Gastrocnemius medialis (tissue), 4 donors: ENCODE results near the gene NTM. TPM values are rescaled to one million over a fixed set of nuclear protein-coding genes. Genes with fewer than 3 reads are reported as not detected.

Source experiments
- ATAC-seq, 2 donors: fragments of 150-250 bp; one replicate each; pipeline ENCODE4 v1.9.1; 2016
- DNase-seq, 2 donors: peaks; one replicate each; pipeline ENCODE4 v3.0.0-alpha.2; 2019
- H3K27ac ChIP-seq, 4 donors: fragments of 200-600 bp; sonication (generic); 1 replicate in 1 of 4; 2 replicates in 3 of 4; pipeline ENCODE4 v1.5.1; 2016 to 2018; ENCODE audit warnings: mild to moderate bottlenecking in 2 of 4, moderate library complexity in 1 of 4
- H3K27me3 ChIP-seq, 3 donors: fragments of 200-600 bp; sonication (generic) in 2 of 3; 1 replicate in 1 of 3; 2 replicates in 2 of 3; pipeline versions ENCODE4 v1.5.1 to v1.6.0; 2016 to 2019; ENCODE audit warnings: mild to moderate bottlenecking in 1 of 3, moderate library complexity in 1 of 3
- H3K36me3 ChIP-seq, 2 donors: fragments of 200-600 bp; sonication (generic) in 1 of 2; one replicate each; pipeline ENCODE4 v1.5.1; 2017 to 2018
- H3K4me1 ChIP-seq, 2 donors: fragments of 200-600 bp; sonication (generic) in 1 of 2; one replicate each; pipeline ENCODE4 v1.5.1; 2016 to 2017; ENCODE audit warnings: mild to moderate bottlenecking in 2 of 2
- H3K4me3 ChIP-seq, 4 donors: fragments of 200-600 bp; sonication (generic) in 3 of 4; 1 replicate in 1 of 4; 2 replicates in 3 of 4; pipeline ENCODE4 v1.5.1; 2016 to 2019; ENCODE audit warnings: mild to moderate bottlenecking in 2 of 4
- H3K9me3 ChIP-seq, 3 donors: fragments of 200-600 bp; sonication (generic) in 2 of 3; 1 replicate in 1 of 3; 2 replicates in 2 of 3; pipeline ENCODE4 v1.5.1; 2016 to 2019
- CTCF ChIP-seq, 5 experiments: fragments of 450-650 bp in 3 of 5; fragments of 200-600 bp in 2 of 5; sonication (generic) in 2 of 5; IDR thresholded peaks in 4 of 5; conservative IDR thresholded peaks in 1 of 5; 1 replicate in 4 of 5; 2 replicates in 1 of 5; pipeline ENCODE4 v1.5.1; 2016 to 2019; ENCODE audit warnings: antibody characterized with exemption in 5 of 5, mild to moderate bottlenecking in 3 of 5, moderate library complexity in 3 of 5
- POLR2A ChIP-seq, 2 donors: fragments of 450-650 bp; IDR thresholded peaks; one replicate each; pipeline ENCODE4 v1.6.1; 2017; ENCODE audit warnings: antibody characterized with exemption in 2 of 2, mild to moderate bottlenecking in 2 of 2, moderate library complexity in 2 of 2
- in situ Hi-C, 4 donors: fragments of 200-750 bp; cut with MboI; loops; one replicate each; pipeline versions ENCODE4 v1.15.0 to v1.8.0; 2017; ENCODE audit warnings: low sequenced_read_pairs in 4 of 4
- intact Hi-C: fragments of 100-400 bp; cut with DNase I; formaldehyde crosslinking; loops from one replicate; pipeline ENCODE4 v1.15.1; 2023; ENCODE audit warnings: low total_unique reads
- total RNA-seq, 4 donors: library from RNA; depleted of rRNA; stranded (reverse); fragments of >200 nt; gene quantifications; one replicate each; pipeline versions ENCODE4 v1.1.0 to v1.2.3, GENCODE V29; 2016

The NTM gene
- total RNA-seq, 4 donors from 2014 or later: 0.69 TPM; not detected in 3

DNA sequence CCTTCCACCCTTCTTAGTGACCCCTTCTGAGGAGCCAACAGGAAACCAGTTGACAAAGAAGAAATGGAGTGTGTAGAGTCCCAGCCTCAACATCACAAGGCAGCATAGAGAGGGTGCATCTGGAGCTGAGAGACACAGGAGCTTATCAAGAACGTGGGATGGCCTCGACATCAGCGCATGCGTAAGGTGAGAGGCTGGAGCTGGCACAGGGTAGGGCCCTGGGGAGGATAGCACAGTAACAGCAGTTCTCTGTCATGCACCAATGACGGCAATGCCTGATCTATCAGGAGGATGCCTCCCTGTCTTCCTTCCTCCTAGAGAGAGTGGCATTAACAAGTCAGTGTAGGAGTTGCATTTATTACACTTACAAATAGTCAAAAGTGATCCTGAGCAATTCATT lies 426.1 kb downstream of the NTM start:
- intact Hi-C loops (no loop called here), in situ Hi-C loops (no loop called here)
- Histone ChIP-seq H3K36me3 (no peaks in the 10 kb centered on the region), H3K27me3 (no peaks in the 10 kb centered on the region), H3K27ac (no peak overlapping the region), H3K9me3 (no peaks in the 10 kb centered on the region), H3K4me3 (no peak overlapping the region), H3K4me1 (no peaks in the 10 kb centered on the region)
- no peak for ATAC-seq
- no peak for DNase-seq
- TF ChIP-seq POLR2A (IDR thresholded peaks at IDR 0.05): no peak

- DNase-seq (no peak), ATAC-seq (no peak)
- TF ChIP-seq POLR2A (IDR thresholded peaks at IDR 0.05) (no peak), CTCF (IDR thresholded peaks at IDR 0.05 in 4 of 5, conservative IDR thresholded peaks at IDR 0.05 in 1 of 5) (no peak)
- Histone ChIP-seq H3K27ac (no peak overlapping the region), H3K36me3 (no peaks in the 10 kb centered on the region), H3K4me3 (no peak overlapping the region), H3K4me1 (no peaks in the 10 kb centered on the region), H3K27me3 (no peaks in the 10 kb centered on the region), H3K9me3 (no peaks in the 10 kb centered on the region)
- intact Hi-C loops: no loop called here
- in situ Hi-C loops: no loop called here
Measured at GRCh38 chr11:131800452-131800851, 430.0 kb downstream of the NTM start.

- no peak for TF ChIP-seq POLR2A (IDR thresholded peaks at IDR 0.05)
- TF ChIP-seq CTCF (IDR thresholded peaks at IDR 0.05 in 4 of 5, conservative IDR thresholded peaks at IDR 0.05 in 1 of 5): no peak
- in situ Hi-C loops: no loop called here
- H3K9me3 ChIP-seq: no peaks in the 10 kb centered on the region
Measured at GRCh38 chr11:131802440-131803115, 432.2 kb downstream of the NTM start.

GRCh38 chr11:131807876-131808275 lies 437.5 kb downstream of the NTM start:
- no peak overlapping the region for H3K27ac ChIP-seq
- no peaks in the 10 kb centered on the region for H3K4me1 ChIP-seq
- H3K27me3 ChIP-seq: no peaks in the 10 kb centered on the region
- TF ChIP-seq POLR2A (IDR thresholded peaks at IDR 0.05) (no peak), CTCF (IDR thresholded peaks at IDR 0.05 in 4 of 5, conservative IDR thresholded peaks at IDR 0.05 in 1 of 5) (no peak)
- ATAC-seq (no peak), DNase-seq (no peak)
- no peak overlapping the region for H3K4me3 ChIP-seq
- intact Hi-C loops (no loop called here), in situ Hi-C loops (no loop called here)
- H3K36me3 ChIP-seq: no peaks in the 10 kb centered on the region
- H3K9me3 ChIP-seq: no peaks in the 10 kb centered on the region

More at GRCh38 chr11:131802440-131803115, 432.2 kb downstream of the NTM start:
- intact Hi-C loops: no loop called here
- Histone ChIP-seq H3K4me3 (no peak overlapping the region), H3K27me3 (no peaks in the 10 kb centered on the region), H3K4me1 (no peaks in the 10 kb centered on the region), H3K36me3 (no peaks in the 10 kb centered on the region), H3K27ac (no peak overlapping the region)
- DNase-seq (no peak), ATAC-seq (no peak)

GRCh38 chr11:131808470-131808869 lies 438.1 kb downstream of the NTM start:
- Histone ChIP-seq H3K9me3 (no peaks in the 10 kb centered on the region), H3K4me1 (no peaks in the 10 kb centered on the region), H3K27me3 (no peaks in the 10 kb centered on the region), H3K4me3 (no peak overlapping the region), H3K36me3 (no peaks in the 10 kb centered on the region), H3K27ac (no peak overlapping the region)
- ATAC-seq: no peak
- TF ChIP-seq POLR2A (IDR thresholded peaks at IDR 0.05): no peak
- TF ChIP-seq CTCF (IDR thresholded peaks at IDR 0.05 in 4 of 5, conservative IDR thresholded peaks at IDR 0.05 in 1 of 5): no peak
- intact Hi-C loops (no loop called here), in situ Hi-C loops (no loop called here)
- DNase-seq: no peak
